GM12872 (cell line): Measurements from ENCODE around the gene BATF.

ENCODE experiments used
- TF ChIP-seq, protein P1 (sequence below): IDR thresholded peaks from 3 replicates; pipeline ENCODE4 v1.5.1; 2011; ENCODE audit warnings: low read depth, mild to moderate bottlenecking, low read length, moderate library complexity; ENCODE audit not compliant: insufficient read depth

BATF gene

DNA sequence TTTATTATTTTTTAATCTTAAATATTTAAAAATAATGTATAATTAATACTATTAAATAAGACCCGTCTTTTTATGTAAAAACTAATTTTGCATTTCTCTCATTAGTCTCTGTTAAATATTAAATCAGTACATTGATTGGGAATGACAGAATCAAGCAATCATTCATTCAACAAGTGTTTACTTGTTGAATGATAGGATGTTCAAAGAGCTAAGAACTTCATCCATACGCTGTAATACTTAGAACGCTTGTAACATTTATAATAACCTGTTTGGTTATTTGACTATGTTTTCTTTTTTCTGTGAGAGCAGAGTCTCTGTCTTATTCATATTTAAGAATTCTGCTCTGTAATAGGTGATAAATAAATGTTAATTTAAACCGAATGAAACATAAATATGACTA is 2.9 kb upstream of the BATF start:
- TF ChIP-seq, protein P1, sequence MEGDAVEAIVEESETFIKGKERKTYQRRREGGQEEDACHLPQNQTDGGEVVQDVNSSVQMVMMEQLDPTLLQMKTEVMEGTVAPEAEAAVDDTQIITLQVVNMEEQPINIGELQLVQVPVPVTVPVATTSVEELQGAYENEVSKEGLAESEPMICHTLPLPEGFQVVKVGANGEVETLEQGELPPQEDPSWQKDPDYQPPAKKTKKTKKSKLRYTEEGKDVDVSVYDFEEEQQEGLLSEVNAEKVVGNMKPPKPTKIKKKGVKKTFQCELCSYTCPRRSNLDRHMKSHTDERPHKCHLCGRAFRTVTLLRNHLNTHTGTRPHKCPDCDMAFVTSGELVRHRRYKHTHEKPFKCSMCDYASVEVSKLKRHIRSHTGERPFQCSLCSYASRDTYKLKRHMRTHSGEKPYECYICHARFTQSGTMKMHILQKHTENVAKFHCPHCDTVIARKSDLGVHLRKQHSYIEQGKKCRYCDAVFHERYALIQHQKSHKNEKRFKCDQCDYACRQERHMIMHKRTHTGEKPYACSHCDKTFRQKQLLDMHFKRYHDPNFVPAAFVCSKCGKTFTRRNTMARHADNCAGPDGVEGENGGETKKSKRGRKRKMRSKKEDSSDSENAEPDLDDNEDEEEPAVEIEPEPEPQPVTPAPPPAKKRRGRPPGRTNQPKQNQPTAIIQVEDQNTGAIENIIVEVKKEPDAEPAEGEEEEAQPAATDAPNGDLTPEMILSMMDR = no peak

DNA sequence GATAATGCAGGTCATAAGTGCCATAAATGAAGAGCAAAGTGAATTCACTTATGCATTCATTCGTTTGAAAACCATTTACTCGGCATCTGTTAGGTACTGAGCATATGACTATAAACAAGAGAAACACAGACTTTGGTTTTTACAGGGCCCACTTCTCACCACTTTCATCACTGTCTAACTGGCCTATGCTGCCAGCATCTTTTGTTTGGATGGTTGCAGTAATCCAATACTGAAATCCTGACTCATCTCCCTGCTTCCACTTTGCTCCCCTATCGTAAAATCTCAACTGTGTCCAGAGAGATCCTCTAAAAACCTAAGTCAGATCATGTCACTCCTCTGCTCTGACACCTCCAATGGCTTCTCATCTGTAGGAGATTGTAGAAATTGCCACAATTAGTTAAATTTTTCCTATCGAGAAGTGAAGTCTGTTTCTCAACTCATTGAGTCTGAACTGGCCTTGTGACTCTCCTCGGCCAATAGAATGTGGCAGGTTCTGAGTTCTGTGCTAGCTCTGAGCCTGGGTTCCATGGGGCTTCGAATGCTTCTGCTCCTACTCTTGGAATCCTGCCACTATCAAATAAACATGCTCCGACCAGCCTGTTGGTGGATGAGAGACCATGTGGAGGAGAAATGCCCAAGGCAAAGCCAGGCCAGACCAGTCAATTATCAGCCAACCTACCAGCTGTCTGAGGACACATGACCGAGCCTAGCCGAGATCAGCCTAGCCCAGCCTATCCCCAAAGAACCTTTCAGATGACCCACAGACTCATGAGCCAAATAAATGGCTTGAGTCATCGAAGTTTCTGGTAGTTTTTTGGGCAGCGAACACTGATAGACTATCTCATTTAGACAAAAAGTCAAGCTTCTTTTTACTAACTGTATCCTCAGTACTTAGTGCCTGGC is 2.2 kb upstream of the BATF start:
- TF ChIP-seq, protein P1 = no peak

DNA sequence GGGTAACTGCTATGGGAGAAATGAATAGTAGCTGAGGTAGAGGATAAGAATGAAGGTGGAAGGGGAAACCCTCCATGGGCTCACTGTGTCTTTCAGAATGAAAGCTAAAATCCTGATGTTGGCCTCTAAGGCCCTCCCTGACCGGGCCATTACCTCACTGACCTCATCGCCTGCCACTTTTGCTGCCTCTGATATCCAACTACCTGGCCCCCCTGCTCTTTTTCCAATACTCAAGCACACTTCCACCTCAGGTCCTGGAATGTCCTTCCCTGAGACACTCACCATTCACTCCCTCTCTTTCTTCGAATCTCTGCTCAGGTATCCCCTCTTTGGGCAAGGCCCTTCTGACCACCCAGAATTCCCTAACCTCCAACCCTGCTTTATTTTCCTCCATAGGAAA is 1.4 kb upstream of the BATF start:
- TF ChIP-seq, protein P1 = no peak

DNA sequence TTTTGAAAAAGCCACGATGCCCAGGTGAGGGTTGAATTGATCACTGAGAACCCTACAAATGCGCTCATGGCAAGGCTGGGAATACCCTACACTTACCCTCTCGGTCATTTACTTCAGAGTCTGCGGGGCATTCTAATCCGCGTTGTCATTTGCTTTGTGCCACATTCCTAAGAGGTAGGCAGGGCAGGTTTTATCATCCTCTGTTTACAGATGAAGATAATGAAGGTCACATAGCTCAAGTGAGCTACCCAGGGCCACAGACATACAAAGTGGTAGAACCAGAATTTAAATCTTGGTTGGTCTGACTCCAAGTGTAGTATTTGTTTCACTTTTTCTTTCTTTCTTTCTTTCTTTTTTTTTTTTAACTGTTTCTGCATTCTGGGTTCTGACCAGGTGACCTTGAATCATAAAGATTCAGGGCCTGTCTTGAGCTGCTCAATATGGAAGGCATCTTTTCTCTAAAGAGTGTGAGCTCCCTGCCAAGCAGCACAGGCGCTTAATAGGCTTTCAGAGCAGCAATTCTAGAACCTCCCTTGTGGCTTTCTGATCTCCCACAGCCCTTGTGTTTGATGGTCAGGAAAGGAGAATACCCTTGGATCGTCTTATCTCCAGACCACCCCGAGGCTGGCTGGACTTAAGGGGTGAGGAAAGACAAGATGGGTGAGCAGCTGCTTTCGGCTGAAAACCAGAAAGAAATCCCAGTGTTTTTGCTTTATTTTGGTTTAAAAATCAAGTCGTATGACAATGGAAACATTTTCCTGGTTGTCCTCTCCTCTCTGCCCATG is 662 bp upstream of the BATF start:
- TF ChIP-seq, protein P1 = no peak

DNA sequence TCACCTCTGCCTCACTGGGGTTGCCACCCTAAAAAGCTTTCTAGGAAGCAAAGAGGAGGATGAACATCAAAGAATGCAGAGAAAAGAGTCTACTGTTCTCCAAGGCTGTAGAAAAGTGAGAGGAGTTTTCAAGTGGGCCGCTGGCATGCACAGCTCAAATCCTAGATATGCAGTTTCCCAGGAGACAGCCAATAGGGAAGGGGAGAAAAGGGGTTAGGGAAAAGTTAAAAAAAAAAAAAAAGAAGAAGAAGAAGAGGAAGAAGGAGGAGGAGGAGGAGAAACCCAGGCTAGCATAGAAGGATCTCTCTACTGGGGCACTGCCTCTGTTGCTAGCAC is 682 bp downstream of the BATF start:
- TF ChIP-seq, protein P1 = no peak

DNA sequence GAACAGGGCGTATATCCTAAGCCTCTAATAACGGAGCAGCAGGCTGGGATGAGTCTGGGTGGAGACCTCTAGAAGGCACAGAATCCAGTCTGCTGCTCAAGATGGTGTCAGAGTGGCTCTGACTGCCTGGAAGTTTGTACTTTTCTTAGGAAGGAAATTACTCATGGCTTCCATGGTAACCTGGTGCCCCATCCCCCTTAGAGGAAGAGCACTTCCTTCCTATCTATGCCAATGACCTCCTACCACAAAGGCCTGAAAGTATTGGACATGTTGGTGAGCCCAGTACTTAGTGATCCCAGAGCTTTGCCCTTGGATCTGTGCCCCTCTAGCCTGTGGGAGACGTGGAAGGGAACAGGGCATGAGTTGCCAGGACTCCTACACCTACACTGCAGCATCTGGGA is 1.5 kb downstream of the BATF start:
- TF ChIP-seq, protein P1 = no peak

DNA sequence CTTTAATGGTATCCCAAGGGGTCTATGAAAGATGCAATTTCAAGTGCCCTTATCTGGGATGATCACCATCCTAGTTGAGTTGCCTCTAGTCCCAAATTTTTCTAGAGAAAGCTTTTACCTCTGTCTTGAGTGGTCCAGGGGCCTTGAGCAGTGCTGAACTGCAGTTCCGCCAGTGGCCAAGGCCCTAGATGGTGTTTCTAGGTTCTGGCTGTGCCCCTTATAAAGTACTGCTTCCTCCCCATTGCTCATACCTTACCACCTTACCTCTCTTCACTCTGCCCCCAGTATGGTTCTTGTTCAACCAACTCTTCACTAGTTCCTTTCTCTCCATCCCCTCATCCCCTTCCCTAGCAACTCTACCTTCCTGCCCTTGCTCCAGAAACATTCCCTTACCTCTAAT is 3.7 kb downstream of the BATF start:
- TF ChIP-seq, protein P1 = no peak
